Neural crest cell (in vitro differentiated cells): ENCODE results near the gene ATRX. TPM values are rescaled to one million over a fixed set of nuclear protein-coding genes. Genes with fewer than 3 reads are reported as not detected.

Experiments used
- DNase-seq: peaks from one replicate; pipeline ENCODE4 v3.0.0; 2021; ENCODE audit warnings: low read depth, mixed read lengths, low spot score
- H3K27ac Mint-ChIP-seq: one replicate; pipeline ENCODE4 v1.8.0; 2021; ENCODE audit warnings: mild to moderate bottlenecking, mixed read lengths; ENCODE audit not compliant: unreplicated experiment
- H3K27me3 Mint-ChIP-seq: 2 replicates; pipeline ENCODE4 v1.8.0; 2021; ENCODE audit warnings: low read depth, mild to moderate bottlenecking, mixed read lengths
- H3K36me3 Mint-ChIP-seq: 2 replicates; pipeline ENCODE4 v1.8.0; 2021; ENCODE audit warnings: low read depth, mild to moderate bottlenecking, mixed read lengths
- H3K4me1 Mint-ChIP-seq: 2 replicates; pipeline ENCODE4 v1.8.0; 2021; ENCODE audit warnings: mixed read lengths
- H3K4me3 Mint-ChIP-seq: one replicate; pipeline ENCODE4 v1.8.0; 2021; ENCODE audit warnings: mild to moderate bottlenecking, mixed read lengths
- H3K9me3 Mint-ChIP-seq: 2 replicates; pipeline ENCODE4 v1.8.0; 2021; ENCODE audit warnings: mixed read lengths
- CTCF ChIP-seq: fragments of 200-600 bp; sonication (generic); conservative IDR thresholded peaks from 2 replicates; pipeline ENCODE4 v1.5.0; 2021; ENCODE audit warnings: antibody characterized with exemption, mild to moderate bottlenecking
- total RNA-seq: library from RNA; stranded (reverse); gene quantifications from 2 replicates; pipeline ENCODE4 v1.2.1, GENCODE V29; 2021

ATRX gene
- total RNA-seq, 1 donor from 2014 or later, result 110 TPM

- H3K36me3 Mint-ChIP-seq, result peaks cover 37% of the 10 kb centered on the region
- H3K4me1 Mint-ChIP-seq, result peaks cover 23% of the 10 kb centered on the region
- H3K27me3 Mint-ChIP-seq, result no peaks in the 10 kb centered on the region
- H3K4me3 Mint-ChIP-seq, result no peak overlapping the region
- DNase-seq, result no peak
- H3K9me3 Mint-ChIP-seq, result peaks cover 19% of the 10 kb centered on the region
- TF ChIP-seq CTCF, result no peak
- H3K27ac Mint-ChIP-seq, result no peak overlapping the region
Observed at GRCh38 chrX:77527233-77528001, 258.6 kb downstream of the ATRX start.

GRCh38 chrX:77519765-77520164 lies 266.3 kb downstream of the ATRX start:
- no peaks in the 10 kb centered on the region for H3K27me3 Mint-ChIP-seq
- H3K27ac Mint-ChIP-seq, result no peak overlapping the region
- no peak overlapping the region for H3K4me3 Mint-ChIP-seq
- no peak for TF ChIP-seq CTCF
- H3K9me3 Mint-ChIP-seq, result peaks cover 20% of the 10 kb centered on the region
- DNase-seq, result no peak
- no peaks in the 10 kb centered on the region for H3K4me1 Mint-ChIP-seq
- H3K36me3 Mint-ChIP-seq, result peaks cover 49% of the 10 kb centered on the region

DNA sequence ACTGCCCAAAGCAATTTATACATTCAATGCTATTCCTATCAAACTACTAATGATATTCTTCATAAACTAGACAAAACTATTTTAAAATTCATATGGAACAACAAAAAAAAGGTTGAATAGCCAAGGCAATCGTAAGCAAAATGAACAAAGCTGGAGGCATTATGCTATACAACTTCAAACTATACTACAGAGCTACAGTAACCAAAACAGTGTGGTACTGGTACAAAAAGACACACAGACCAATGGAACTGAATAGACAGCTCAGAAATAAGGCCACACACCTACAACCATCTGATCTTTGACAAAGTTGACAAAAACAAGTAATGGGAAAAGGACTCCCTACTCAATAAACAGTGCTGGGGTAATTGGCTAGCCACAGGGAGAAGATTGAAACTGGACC lies 271.8 kb downstream of the ATRX start:
- Mint-ChIP-seq H3K27me3 (no peaks in the 10 kb centered on the region), H3K27ac (no peak overlapping the region), H3K4me3 (no peak overlapping the region), H3K36me3 (peaks cover 62% of the 10 kb centered on the region), H3K4me1 (no peaks in the 10 kb centered on the region), H3K9me3 (peaks cover 27% of the 10 kb centered on the region)
- no peak for DNase-seq
- TF ChIP-seq CTCF, result no peak

GRCh38 chrX:77510007-77510406 lies 276.0 kb downstream of the ATRX start:
- peaks cover 15% of the 10 kb centered on the region for H3K9me3 Mint-ChIP-seq
- H3K4me1 Mint-ChIP-seq, result no peaks in the 10 kb centered on the region
- peaks cover 33% of the 10 kb centered on the region for H3K36me3 Mint-ChIP-seq
- H3K27me3 Mint-ChIP-seq, result no peaks in the 10 kb centered on the region
- DNase-seq, result no peak
- no peak overlapping the region for H3K4me3 Mint-ChIP-seq
- H3K27ac Mint-ChIP-seq, result no peak overlapping the region
- TF ChIP-seq CTCF, result no peak

DNA sequence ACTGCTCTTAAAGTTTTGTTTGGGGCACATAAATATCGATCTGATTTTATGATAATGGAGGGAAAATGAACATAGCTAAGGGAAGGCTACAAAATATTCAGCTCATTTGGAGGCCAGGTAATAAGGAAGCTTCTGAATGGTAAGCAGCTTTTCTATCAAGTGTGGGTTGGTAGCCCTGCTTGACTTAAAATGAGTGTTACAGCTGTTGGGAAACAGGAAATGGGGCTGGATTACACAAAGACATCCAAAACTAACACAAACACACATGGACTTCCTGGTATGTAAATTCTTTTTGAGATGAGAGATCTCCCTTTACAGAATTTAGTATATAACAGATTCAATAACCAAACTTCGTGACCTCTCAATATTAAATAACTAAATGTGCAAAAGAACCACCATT lies 280.8 kb downstream of the ATRX start:
- Mint-ChIP-seq H3K4me3 (no peak overlapping the region), H3K9me3 (peaks cover 5% of the 10 kb centered on the region), H3K27me3 (no peaks in the 10 kb centered on the region), H3K36me3 (peaks cover 3% of the 10 kb centered on the region), H3K4me1 (no peaks in the 10 kb centered on the region), H3K27ac (no peak overlapping the region)
- TF ChIP-seq CTCF, result no peak
- no peak for DNase-seq
